KMS-11 (cell line): ENCODE measurements around the gene KRT14.

Source experiments
- H2AFZ ChIP-seq: fragments of 200-600 bp; sonication (generic); 2 replicates; pipeline ENCODE4 v1.6.1; 2016; ENCODE audit warnings: antibody characterized with exemption, mixed run types, low read depth
- H3K27ac ChIP-seq: fragments of 200-600 bp; sonication (generic); 2 replicates; pipeline ENCODE4 v1.6.1; 2016; ENCODE audit warnings: mild to moderate bottlenecking, mixed run types
- H3K27me3 ChIP-seq: fragments of 200-600 bp; sonication (generic); 2 replicates; pipeline ENCODE4 v1.6.1; 2017; ENCODE audit warnings: mild to moderate bottlenecking, low read depth, mixed run types, moderate library complexity; ENCODE audit not compliant: insufficient read depth
- H3K36me3 ChIP-seq: fragments of 200-600 bp; sonication (generic); 2 replicates; pipeline ENCODE4 v1.6.1; 2017; ENCODE audit warnings: mild to moderate bottlenecking, mixed run types; ENCODE audit not compliant: insufficient read depth
- H3K4me1 ChIP-seq: fragments of 200-600 bp; sonication (generic); 2 replicates; pipeline ENCODE4 v1.6.1; 2016; ENCODE audit warnings: mild to moderate bottlenecking, low read depth, mixed run types; ENCODE audit not compliant: poor library complexity, severe bottlenecking
- H3K4me2 ChIP-seq: fragments of 200-600 bp; sonication (generic); 2 replicates; pipeline ENCODE4 v1.7.0; 2016; ENCODE audit warnings: mild to moderate bottlenecking, mixed run types
- H3K4me3 ChIP-seq: fragments of 200-600 bp; sonication (generic); IDR thresholded peaks from 2 replicates; pipeline ENCODE4 v1.6.1; 2017; ENCODE audit warnings: low read depth, low read length, mixed read lengths; ENCODE audit not compliant: insufficient read depth
- H3K79me2 ChIP-seq: fragments of 200-600 bp; sonication (generic); 2 replicates; pipeline ENCODE4 v1.6.1; 2016; ENCODE audit warnings: low read depth, mixed run types; ENCODE audit not compliant: insufficient read depth
- H3K9ac ChIP-seq: fragments of 200-600 bp; sonication (generic); 2 replicates; pipeline ENCODE4 v1.6.1; 2016; ENCODE audit warnings: mild to moderate bottlenecking, mixed run types
- H4K20me1 ChIP-seq: fragments of 200-600 bp; sonication (generic); 2 replicates; pipeline ENCODE4 v1.6.1; 2016; ENCODE audit warnings: mild to moderate bottlenecking, mixed run types; ENCODE audit not compliant: insufficient read depth
- TF ChIP-seq, protein P1 (sequence below): fragments of 200-600 bp; sonication (generic); conservative IDR thresholded peaks from 2 replicates; pipeline ENCODE4 v1.6.1; 2017; ENCODE audit warnings: low read depth, mild to moderate bottlenecking, antibody characterized with exemption, low read length, moderate library complexity, mixed read lengths

KRT14 gene

DNA sequence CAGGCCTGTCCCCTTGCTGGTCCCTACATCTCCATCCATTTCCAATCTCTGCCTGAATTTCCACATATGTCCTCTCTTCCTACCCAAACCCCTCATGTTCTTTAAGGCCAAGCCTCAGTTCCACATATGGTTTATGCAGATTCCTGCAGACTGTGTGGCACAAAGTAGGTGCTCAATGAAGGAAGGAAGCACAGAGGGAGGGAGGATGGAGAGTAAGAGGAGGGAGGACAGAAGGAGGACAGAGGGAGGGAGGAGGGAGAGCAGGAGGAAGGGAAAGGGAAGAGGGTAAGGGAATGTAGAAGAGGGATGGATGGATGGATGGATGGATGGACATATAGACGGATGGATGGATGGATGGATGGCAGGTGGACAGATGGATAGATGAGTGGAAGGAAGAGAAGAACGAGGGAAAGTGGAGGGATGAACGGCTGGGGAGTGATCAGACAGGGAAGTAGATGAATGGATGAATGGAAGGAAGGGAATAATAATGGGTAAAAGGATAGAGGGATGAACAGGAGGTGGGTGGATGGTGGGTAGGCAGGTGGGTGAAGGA lies 7.7 kb upstream of the KRT14 start:
- Histone ChIP-seq H3K4me1 (no peaks in the 10 kb centered on the region), H3K79me2 (no peaks in the 10 kb centered on the region), H3K27me3 (peaks cover 39% of the 10 kb centered on the region), H3K4me3 (no peak overlapping the region), H3K36me3 (no peaks in the 10 kb centered on the region), H3K4me2 (no peak overlapping the region), H2AFZ (no peak overlapping the region), H3K9ac (no peak overlapping the region), H4K20me1 (no peaks in the 10 kb centered on the region), H3K27ac (no peak overlapping the region)
- TF ChIP-seq, protein P1, sequence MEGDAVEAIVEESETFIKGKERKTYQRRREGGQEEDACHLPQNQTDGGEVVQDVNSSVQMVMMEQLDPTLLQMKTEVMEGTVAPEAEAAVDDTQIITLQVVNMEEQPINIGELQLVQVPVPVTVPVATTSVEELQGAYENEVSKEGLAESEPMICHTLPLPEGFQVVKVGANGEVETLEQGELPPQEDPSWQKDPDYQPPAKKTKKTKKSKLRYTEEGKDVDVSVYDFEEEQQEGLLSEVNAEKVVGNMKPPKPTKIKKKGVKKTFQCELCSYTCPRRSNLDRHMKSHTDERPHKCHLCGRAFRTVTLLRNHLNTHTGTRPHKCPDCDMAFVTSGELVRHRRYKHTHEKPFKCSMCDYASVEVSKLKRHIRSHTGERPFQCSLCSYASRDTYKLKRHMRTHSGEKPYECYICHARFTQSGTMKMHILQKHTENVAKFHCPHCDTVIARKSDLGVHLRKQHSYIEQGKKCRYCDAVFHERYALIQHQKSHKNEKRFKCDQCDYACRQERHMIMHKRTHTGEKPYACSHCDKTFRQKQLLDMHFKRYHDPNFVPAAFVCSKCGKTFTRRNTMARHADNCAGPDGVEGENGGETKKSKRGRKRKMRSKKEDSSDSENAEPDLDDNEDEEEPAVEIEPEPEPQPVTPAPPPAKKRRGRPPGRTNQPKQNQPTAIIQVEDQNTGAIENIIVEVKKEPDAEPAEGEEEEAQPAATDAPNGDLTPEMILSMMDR = no peak

DNA sequence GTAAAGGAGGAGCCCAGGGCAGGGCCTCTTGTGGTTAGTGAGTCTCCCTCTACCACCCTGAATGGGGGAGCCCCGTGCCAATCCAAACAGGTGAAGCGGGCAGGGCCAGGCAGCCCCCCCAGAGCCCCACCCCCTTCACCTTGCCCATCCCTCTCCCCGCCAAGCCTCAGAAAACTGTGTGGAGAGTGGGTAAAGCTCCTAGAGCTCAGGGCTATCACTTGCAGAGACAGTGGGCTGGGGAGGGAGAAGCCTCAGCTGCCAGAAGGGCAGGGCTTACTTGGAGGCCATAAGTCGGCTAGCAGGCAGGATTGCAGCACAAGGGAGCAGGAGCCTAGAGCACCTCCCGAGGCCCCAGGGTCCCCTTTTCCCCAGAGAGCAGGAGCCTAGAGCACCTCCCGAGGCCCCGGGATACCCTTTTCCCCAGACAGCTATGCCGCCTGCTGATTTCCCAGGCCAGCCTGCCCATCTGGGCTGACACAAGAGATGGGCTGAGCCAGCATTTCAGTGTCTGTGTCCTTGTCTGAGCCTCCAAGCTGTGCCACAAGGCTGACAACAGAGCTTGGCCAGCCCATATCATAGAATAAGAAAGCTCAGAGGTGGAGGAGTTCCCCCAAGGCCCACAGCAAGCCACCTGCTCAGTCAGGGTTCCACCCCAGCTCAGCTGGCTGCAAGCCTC lies 6.7 kb upstream of the KRT14 start:
- Histone ChIP-seq H3K36me3 (no peaks in the 10 kb centered on the region), H4K20me1 (no peaks in the 10 kb centered on the region), H3K4me3 (no peak overlapping the region), H3K4me1 (no peaks in the 10 kb centered on the region), H3K27ac (no peak overlapping the region), H2AFZ (no peak overlapping the region), H3K4me2 (no peak overlapping the region), H3K9ac (no peak overlapping the region), H3K27me3 (peaks cover 40% of the 10 kb centered on the region), H3K79me2 (no peaks in the 10 kb centered on the region)
- TF ChIP-seq, protein P1 = no peak

DNA sequence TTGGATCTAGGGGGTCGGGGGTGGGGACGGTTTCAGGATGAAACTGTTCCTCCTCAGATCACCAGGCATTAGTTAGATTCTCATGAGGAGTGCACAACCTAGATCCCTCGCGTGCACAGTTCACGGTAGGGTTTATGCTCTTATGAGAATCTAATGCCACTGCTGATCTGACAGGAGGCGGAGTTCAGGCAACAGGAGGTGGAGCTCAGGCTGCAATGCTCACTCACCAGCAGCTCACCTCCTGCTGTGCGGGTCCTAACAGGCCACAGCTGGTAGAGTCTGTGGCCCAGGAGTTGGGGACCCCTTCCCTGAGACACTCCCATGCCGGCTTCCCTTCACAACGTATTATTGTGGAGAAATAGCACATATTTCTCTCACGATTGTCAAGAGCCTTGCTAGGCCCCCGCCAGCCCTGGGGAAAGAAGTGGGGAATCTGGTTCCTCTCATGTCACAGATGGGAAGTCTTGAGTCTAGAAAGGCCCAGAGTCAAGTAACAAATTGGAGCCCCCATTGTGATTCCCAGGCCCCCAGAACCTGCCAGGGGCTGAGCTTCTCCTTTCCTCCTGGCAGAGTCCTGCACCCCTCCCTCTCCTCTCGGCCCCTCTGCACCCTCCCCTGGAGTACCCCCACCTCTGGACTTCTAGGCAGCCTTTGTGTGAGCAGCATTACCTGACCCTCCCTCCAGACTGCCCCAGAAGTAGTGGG lies 6.1 kb upstream of the KRT14 start:
- Histone ChIP-seq H3K36me3 (no peaks in the 10 kb centered on the region), H3K4me3 (no peak overlapping the region), H3K4me1 (no peaks in the 10 kb centered on the region), H4K20me1 (no peaks in the 10 kb centered on the region), H3K9ac (no peak overlapping the region), H3K4me2 (no peak overlapping the region), H3K27me3 (peaks cover 40% of the 10 kb centered on the region), H2AFZ (no peak overlapping the region), H3K27ac (no peak overlapping the region), H3K79me2 (no peaks in the 10 kb centered on the region)
- TF ChIP-seq, protein P1 = no peak

DNA sequence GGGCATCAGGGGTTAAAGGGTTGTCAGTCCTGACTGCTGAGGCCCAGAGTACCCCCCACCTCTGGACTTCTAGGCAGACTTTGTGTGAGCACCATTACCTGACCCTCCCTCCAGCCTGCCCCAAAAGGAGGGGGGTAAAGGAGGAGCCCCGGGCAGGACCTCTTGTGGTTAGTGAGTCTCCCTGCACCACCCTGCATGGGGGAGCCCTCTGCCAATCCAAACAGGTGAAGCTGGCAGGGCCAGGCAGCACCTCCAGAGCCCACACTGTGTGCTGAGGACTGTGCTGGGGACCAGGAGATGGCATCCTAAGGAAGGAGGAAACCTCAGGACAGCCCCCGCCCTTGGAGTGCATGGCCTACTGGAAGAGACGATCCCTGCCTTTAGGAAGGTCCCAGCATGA lies 2.6 kb upstream of the KRT14 start:
- no peaks in the 10 kb centered on the region for H4K20me1 ChIP-seq
- no peak overlapping the region for H3K4me3 ChIP-seq
- H3K27me3 ChIP-seq = peaks cover 35% of the 10 kb centered on the region
- no peaks in the 10 kb centered on the region for H3K36me3 ChIP-seq
- TF ChIP-seq, protein P1 = no peak
- H3K4me1 ChIP-seq = peaks cover 8% of the 10 kb centered on the region
- no peaks in the 10 kb centered on the region for H3K79me2 ChIP-seq
- H3K27ac ChIP-seq = no peak overlapping the region
- H2AFZ ChIP-seq = no peak overlapping the region
- H3K9ac ChIP-seq = no peak overlapping the region
- no peak overlapping the region for H3K4me2 ChIP-seq
